Measurements from ENCODE around the gene TTC7B. TPM values are rescaled to one million over a fixed set of nuclear protein-coding genes. Genes with fewer than 3 reads are reported as not detected.

TTC7B gene
- total and polyA plus RNA-seq, 2 donors (not counting 1 experiment from before 2014, with no cell fraction given), result 0.36 to 3.2 TPM

DNA sequence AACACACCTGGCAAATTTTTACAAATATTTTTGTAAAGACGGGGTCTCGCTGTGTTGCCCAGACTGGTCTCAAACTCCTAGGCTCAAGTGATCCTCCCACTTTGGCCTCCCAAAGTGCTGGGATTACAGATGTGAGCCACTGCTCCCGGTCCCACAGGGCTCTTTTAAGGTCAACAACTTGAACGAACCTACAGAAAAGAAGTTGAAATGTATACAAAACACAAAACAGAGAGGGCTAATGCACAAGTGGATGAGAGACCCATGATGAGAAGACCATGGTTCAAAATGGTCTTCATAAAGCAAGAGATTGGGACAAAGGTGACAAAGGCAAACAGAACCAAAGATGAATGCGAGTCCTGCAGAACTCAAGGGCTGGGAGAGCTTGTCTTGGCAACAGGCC, 328.0 kb downstream of the TTC7B start:
- Histone ChIP-seq H3K4me1 (ENCODE audit: control insufficient read depth in 2 of 2, insufficient read depth in 2 of 2, low read length in 2 of 2) (no peaks in the 10 kb centered on the region), H3K4me3 (ENCODE audit: control extremely low read depth in 1 of 5, extremely low read depth in 1 of 5, insufficient read depth in 1 of 5, low read depth in 2 of 5, low read length in 4 of 5) (no peak overlapping the region), H3K27ac (ENCODE audit: low read length in 2 of 2) (no peak overlapping the region), H3K9me3 (ENCODE audit: control extremely low read depth in 1 of 3, control insufficient read depth in 2 of 3, insufficient read depth in 1 of 3, low read length in 2 of 3) (peaks cover 0 to 19% (median 0%) of the 10 kb centered on the region in 3 donors), H2AFZ (ENCODE audit: insufficient read depth, low read depth, low read length, poor library complexity, severe bottlenecking) (no peak overlapping the region), H4K20me1 (ENCODE audit: control insufficient read depth, insufficient read depth, low read length, poor library complexity, severe bottlenecking) (no peaks in the 10 kb centered on the region), H3K79me2 (ENCODE audit: control insufficient read depth, insufficient read depth, low read length) (no peaks in the 10 kb centered on the region), H3K9ac (ENCODE audit: low read length) (no peak overlapping the region), H3K4me2 (replicated peaks; ENCODE audit: low read depth, low read length, poor library complexity, severe bottlenecking) (no peak overlapping the region), H3K36me3 (replicated peaks in 1 of 2; ENCODE audit: control extremely low read depth in 1 of 2, control insufficient read depth in 1 of 2, extremely low read depth in 1 of 2, insufficient read depth in 2 of 2, low read length in 1 of 2) (no peaks in the 10 kb centered on the region), H3K27me3 (replicated peaks in 1 of 4; ENCODE audit: control extremely low read depth in 1 of 4, control insufficient read depth in 3 of 4, insufficient read depth in 4 of 4, low read length in 3 of 4) (peaks cover 0 to 3% (median 0%) of the 10 kb centered on the region in 4 experiments)
- ChIA-PET POLR2A (no interaction called here), CTCF (no interaction called here)
- H3K9me3 Mint-ChIP-seq (ENCODE audit: insufficient read depth), result no peaks in the 10 kb centered on the region
- 93% methylated on average over 3 of the region's 5 CpGs for WGBS (ENCODE audit: insufficient coverage)
- TF ChIP-seq CTCF (IDR thresholded peaks at IDR 0.05), result no peak
- TF ChIP-seq EZH2 (IDR thresholded peaks at IDR 0.05; ENCODE audit: borderline replicate concordance, insufficient read depth, low read depth, low read length, poor library complexity, severe bottlenecking), result no peak
- H3K4me3 Mint-ChIP-seq, result no peak overlapping the region
- DNase-seq (no peak), ATAC-seq (ENCODE audit: low read depth) (no peak)
- no peaks in the 10 kb centered on the region for H3K4me1 Mint-ChIP-seq
- intact Hi-C loops (cut with micrococcal nuclease), result no loop called here
- H3K27me3 Mint-ChIP-seq, result peaks cover 12% of the 10 kb centered on the region
- no peak overlapping the region for H3K27ac Mint-ChIP-seq

DNA sequence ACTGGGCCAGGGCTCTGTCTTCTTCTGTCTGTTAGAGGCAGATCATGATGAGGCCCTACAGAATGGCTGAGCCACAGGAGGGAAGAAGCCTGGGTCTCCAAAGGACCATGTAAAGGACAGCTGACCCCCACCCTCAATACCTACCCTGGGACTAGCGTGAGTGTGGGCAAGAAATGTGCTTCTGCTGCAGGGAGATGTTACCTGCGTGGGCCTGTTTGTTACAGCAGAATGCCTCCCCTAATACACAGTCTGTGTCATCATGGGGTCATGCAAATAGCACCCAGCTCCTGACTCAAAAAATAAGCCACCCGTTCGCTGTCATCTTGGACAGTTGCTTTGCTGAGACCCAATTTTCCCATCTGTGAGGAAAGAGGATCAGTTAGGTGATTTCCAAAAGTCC, 328.8 kb downstream of the TTC7B start:
- 89% methylated on average over 4 of the region's 4 CpGs for WGBS (ENCODE audit: insufficient coverage)
- Histone ChIP-seq H3K36me3 (replicated peaks in 1 of 2; ENCODE audit: control extremely low read depth in 1 of 2, control insufficient read depth in 1 of 2, extremely low read depth in 1 of 2, insufficient read depth in 2 of 2, low read length in 1 of 2) (no peaks in the 10 kb centered on the region), H3K4me3 (ENCODE audit: control extremely low read depth in 1 of 5, extremely low read depth in 1 of 5, insufficient read depth in 1 of 5, low read depth in 2 of 5, low read length in 4 of 5) (no peak overlapping the region), H3K9ac (ENCODE audit: low read length) (no peak overlapping the region), H3K4me1 (ENCODE audit: control insufficient read depth in 2 of 2, insufficient read depth in 2 of 2, low read length in 2 of 2) (no peaks in the 10 kb centered on the region), H3K4me2 (replicated peaks; ENCODE audit: low read depth, low read length, poor library complexity, severe bottlenecking) (no peak overlapping the region), H4K20me1 (ENCODE audit: control insufficient read depth, insufficient read depth, low read length, poor library complexity, severe bottlenecking) (no peaks in the 10 kb centered on the region), H3K79me2 (ENCODE audit: control insufficient read depth, insufficient read depth, low read length) (no peaks in the 10 kb centered on the region), H3K27ac (ENCODE audit: low read length in 2 of 2) (no peak overlapping the region), H2AFZ (ENCODE audit: insufficient read depth, low read depth, low read length, poor library complexity, severe bottlenecking) (no peak overlapping the region), H3K9me3 (ENCODE audit: control extremely low read depth in 1 of 3, control insufficient read depth in 2 of 3, insufficient read depth in 1 of 3, low read length in 2 of 3) (peaks cover 0 to 23% (median 0%) of the 10 kb centered on the region in 3 donors), H3K27me3 (replicated peaks in 1 of 4; ENCODE audit: control extremely low read depth in 1 of 4, control insufficient read depth in 3 of 4, insufficient read depth in 4 of 4, low read length in 3 of 4) (peaks cover 0 to 10% (median 0%) of the 10 kb centered on the region in 4 experiments)
- DNase-seq (no peak), ATAC-seq (ENCODE audit: low read depth) (no peak)
- ChIA-PET POLR2A (no interaction called here), CTCF (no interaction called here)
- no peaks in the 10 kb centered on the region for H3K4me1 Mint-ChIP-seq
- intact Hi-C loops (cut with micrococcal nuclease), result no loop called here
- TF ChIP-seq CTCF (IDR thresholded peaks at IDR 0.05) (no peak), EZH2 (IDR thresholded peaks at IDR 0.05; ENCODE audit: borderline replicate concordance, insufficient read depth, low read depth, low read length, poor library complexity, severe bottlenecking) (no peak)
- no peak overlapping the region for H3K27ac Mint-ChIP-seq
- H3K27me3 Mint-ChIP-seq, result peaks cover 16% of the 10 kb centered on the region
- no peak overlapping the region for H3K4me3 Mint-ChIP-seq
- no peaks in the 10 kb centered on the region for H3K9me3 Mint-ChIP-seq (ENCODE audit: insufficient read depth)
